ENCODE data around the gene PFDN6. TPM values are rescaled to one million over a fixed set of nuclear protein-coding genes. Genes with fewer than 3 reads are reported as not detected.

Gene PFDN6
- total and polyA plus RNA-seq, 9 of the 15 experiments (the other 6 are each of a cell fraction or from before 2014, with no cell fraction given) = 6.8 to 475 (median 216) TPM

GRCh38 chr6:33271468-33272274 lies 17.7 kb upstream of the PFDN6 start, which contains the start of the genes RPS18 and VPS52 (continued):
- TF ChIP-seq ZNF407 (IDR thresholded peaks at IDR 0.05; ENCODE audit: low read depth) (no peak), CCNT2 (IDR thresholded peaks at IDR 0.05; ENCODE audit: borderline replicate concordance, extremely low read depth, insufficient read length, low read depth, low read length) (no peak), PURB (CRISPR knock-in tag; IDR thresholded peaks at IDR 0.05; ENCODE audit: low read depth) (no peak), POLR3A (IDR thresholded peaks at IDR 0.05; ENCODE audit: borderline replicate concordance, extremely low read depth, insufficient read depth, insufficient read length) (no peak), BMI1 (IDR thresholded peaks at IDR 0.05; ENCODE audit: low read length) (no peak), ZNF778 (CRISPR knock-in tag; IDR thresholded peaks at IDR 0.05) (no peak), EZH2 (IDR thresholded peaks at IDR 0.05; ENCODE audit: borderline replicate concordance, low read depth, low read length) (no peak), ARID1B (IDR thresholded peaks at IDR 0.05) (peak; percentile 14; the same call in 1 of the 2 replicates), GTF2F1 (IDR thresholded peaks at IDR 0.05; ENCODE audit: low read depth, low read length) (peak; percentile 88; the same call in 1 of the 2 replicates), ZNF75A (CRISPR knock-in tag; IDR thresholded peaks at IDR 0.05) (0 out of 2 replicates have a peak, but pooled peaks have one; percentile 39), ZNF584 (CRISPR knock-in tag; IDR thresholded peaks at IDR 0.05; ENCODE audit: low read depth) (peak; percentile 91), ETV6 (IDR thresholded peaks at IDR 0.05; ENCODE audit: borderline replicate concordance in 1 of 2, low read depth in 2 of 2, low read length in 1 of 2) (peak; percentile 39 to 71; a peak in 2 of 4 replicates), ETV6 (CRISPR knock-in tag; IDR thresholded peaks at IDR 0.05; ENCODE audit: borderline replicate concordance) (peak; percentile 92), HMBOX1 (IDR thresholded peaks at IDR 0.05) (no peak), XRCC4 (IDR thresholded peaks at IDR 0.05; ENCODE audit: extremely low read depth, insufficient read depth, insufficient read length) (no peak), SIN3B (IDR thresholded peaks at IDR 0.05; ENCODE audit: low read depth) (peak; percentile 96), MNT (conservative IDR thresholded peaks at IDR 0.05) (peak; percentile 90 to 93)

Measured in K562 (cell line).